Neural progenitor cell (in vitro differentiated cells): ENCODE data around the gene FRRS1L. TPM values are rescaled to one million over a fixed set of nuclear protein-coding genes. Genes with fewer than 3 reads are reported as not detected.

Experiments used
- DNase-seq: peaks from one replicate; pipeline ENCODE4 v3.0.0-alpha.2; 2016; ENCODE audit warnings: low spot score
- H2AFZ ChIP-seq: fragments of 200-600 bp; sonication (generic); replicated peaks from 2 replicates; pipeline ENCODE4 v1.6.1; 2016; ENCODE audit warnings: antibody characterized with exemption
- H3F3A ChIP-seq: fragments of 200-600 bp; sonication (generic); 2 replicates; pipeline ENCODE4 v1.6.1; 2016; ENCODE audit warnings: antibody characterized with exemption, low read depth
- H3K27ac ChIP-seq: fragments of 200-600 bp; sonication (generic); 2 replicates; pipeline ENCODE4 v1.5.1; 2016; ENCODE audit warnings: mild to moderate bottlenecking
- H3K27me3 ChIP-seq: fragments of 200-600 bp; sonication (generic); 2 replicates; pipeline ENCODE4 v1.6.1; 2016; ENCODE audit warnings: mild to moderate bottlenecking, moderate library complexity
- H3K36me3 ChIP-seq: fragments of 200-600 bp; sonication (generic); 2 replicates; pipeline ENCODE4 v1.5.1; 2016
- H3K4me1 ChIP-seq: fragments of 200-600 bp; sonication (generic); 2 replicates; pipeline ENCODE4 v1.6.1; 2016; ENCODE audit warnings: mixed run types
- H3K4me2 ChIP-seq: fragments of 200-600 bp; sonication (generic); 2 replicates; pipeline ENCODE4 v1.6.1; 2016
- H3K4me3 ChIP-seq: fragments of 200-600 bp; sonication (generic); 2 replicates; pipeline ENCODE4 v1.5.1; 2016
- H3K79me2 ChIP-seq: fragments of 200-600 bp; sonication (generic); 2 replicates; pipeline ENCODE4 v1.6.1; 2016; ENCODE audit warnings: low read depth
- H3K9ac ChIP-seq: fragments of 200-600 bp; sonication (generic); 2 replicates; pipeline ENCODE4 v1.6.1; 2016
- H3K9me3 ChIP-seq: fragments of 200-600 bp; sonication (generic); 2 replicates; pipeline ENCODE4 v1.5.1; 2016; ENCODE audit warnings: low read depth
- H4K20me1 ChIP-seq: fragments of 200-600 bp; sonication (generic); 2 replicates; pipeline ENCODE4 v1.6.1; 2016; ENCODE audit warnings: low read depth
- H3K27ac Mint-ChIP-seq: 3 replicates; pipeline ENCODE4 v1.8.0; 2021; ENCODE audit warnings: mixed read lengths
- H3K27me3 Mint-ChIP-seq: 2 replicates; pipeline ENCODE4 v1.8.0; 2022; ENCODE audit warnings: low read depth, mild to moderate bottlenecking, inconsistent platforms, moderate library complexity, mixed read lengths; ENCODE audit not compliant: insufficient read depth
- H3K36me3 Mint-ChIP-seq: 3 replicates; pipeline ENCODE4 v1.8.0; 2021; ENCODE audit warnings: mixed read lengths
- H3K4me1 Mint-ChIP-seq: 3 replicates; pipeline ENCODE4 v1.8.0; 2021; ENCODE audit warnings: mixed read lengths
- H3K4me3 Mint-ChIP-seq: 3 replicates; pipeline ENCODE4 v1.8.0; 2021; ENCODE audit warnings: mild to moderate bottlenecking, moderate library complexity, mixed read lengths
- H3K9me3 Mint-ChIP-seq: 3 replicates; pipeline ENCODE4 v1.8.0; 2020; ENCODE audit warnings: mixed read lengths
- CTCF ChIP-seq: fragments of 200-600 bp; sonication (generic); IDR thresholded peaks from 2 replicates; pipeline ENCODE4 v1.5.1; 2017; ENCODE audit warnings: antibody characterized with exemption, mild to moderate bottlenecking
- EZH2 ChIP-seq: fragments of 200-600 bp; sonication (generic); IDR thresholded peaks from 2 replicates; pipeline ENCODE4 v1.6.1; 2017; ENCODE audit warnings: antibody characterized with exemption, mild to moderate bottlenecking, moderate library complexity
- EZH2phosphoT487 ChIP-seq: fragments of 200-600 bp; sonication (generic); IDR thresholded peaks from 2 replicates; pipeline ENCODE4 v1.6.1; 2017; ENCODE audit warnings: antibody characterized with exemption
- total RNA-seq: library from RNA; depleted of rRNA; stranded (reverse); fragments of >200 nt; gene quantifications from 2 replicates; pipeline ENCODE4 v1.2.3, GENCODE V29; 2015; ENCODE audit warnings: low replicate concordance

Gene FRRS1L
- total RNA-seq, 1 donor from 2014 or later, result 13.3 TPM

GRCh38 chr9:109122726-109123621 is 44.1 kb downstream of the FRRS1L start:
- Histone ChIP-seq H3F3A (peaks cover 5% of the 10 kb centered on the region), H2AFZ (no peak overlapping the region), H3K79me2 (peaks cover 18% of the 10 kb centered on the region), H3K27ac (no peak overlapping the region), H4K20me1 (peaks cover 15% of the 10 kb centered on the region), H3K9me3 (no peaks in the 10 kb centered on the region), H3K4me2 (no peak overlapping the region), H3K27me3 (no peaks in the 10 kb centered on the region), H3K36me3 (no peaks in the 10 kb centered on the region), H3K9ac (no peak overlapping the region), H3K4me3 (no peak overlapping the region), H3K4me1 (peaks cover 18% of the 10 kb centered on the region)
- no peak overlapping the region for H3K27ac Mint-ChIP-seq
- H3K9me3 Mint-ChIP-seq, result no peaks in the 10 kb centered on the region
- H3K36me3 Mint-ChIP-seq, result no peaks in the 10 kb centered on the region
- no peaks in the 10 kb centered on the region for H3K27me3 Mint-ChIP-seq
- DNase-seq, result no peak
- no peak for TF ChIP-seq CTCF
- TF ChIP-seq EZH2phosphoT487, result no peak
- no peak for TF ChIP-seq EZH2
- peaks cover 20% of the 10 kb centered on the region for H3K4me1 Mint-ChIP-seq
- no peak overlapping the region for H3K4me3 Mint-ChIP-seq

GRCh38 chr9:109121232-109121796 is 45.7 kb downstream of the FRRS1L start:
- Histone ChIP-seq H3K4me1 (peaks cover 22% of the 10 kb centered on the region), H4K20me1 (peaks cover 29% of the 10 kb centered on the region), H3K27ac (no peak overlapping the region), H3K27me3 (no peaks in the 10 kb centered on the region), H3K4me3 (no peak overlapping the region), H3F3A (peaks cover 5% of the 10 kb centered on the region), H3K9me3 (no peaks in the 10 kb centered on the region), H2AFZ (peak overlapping the region; percentile 78), H3K4me2 (peak overlapping the region; percentile 62), H3K36me3 (no peaks in the 10 kb centered on the region), H3K9ac (no peak overlapping the region), H3K79me2 (peaks cover 35% of the 10 kb centered on the region)
- Mint-ChIP-seq H3K36me3 (peaks cover 2% of the 10 kb centered on the region), H3K27me3 (no peaks in the 10 kb centered on the region), H3K4me1 (peaks cover 27% of the 10 kb centered on the region), H3K27ac (no peak overlapping the region), H3K9me3 (no peaks in the 10 kb centered on the region), H3K4me3 (no peak overlapping the region)
- peak; percentile 41 for DNase-seq
- TF ChIP-seq EZH2 (no peak), EZH2phosphoT487 (no peak), CTCF (no peak)

GRCh38 chr9:109120204-109120789 is 46.8 kb downstream of the FRRS1L start:
- peaks cover 22% of the 10 kb centered on the region for H3K4me1 ChIP-seq
- DNase-seq, result no peak
- H3K9ac ChIP-seq, result no peak overlapping the region
- Mint-ChIP-seq H3K27me3 (no peaks in the 10 kb centered on the region), H3K27ac (peak overlapping the region; percentile 7), H3K4me3 (peak overlapping the region; percentile 99), H3K36me3 (peaks cover 2% of the 10 kb centered on the region), H3K4me1 (peaks cover 31% of the 10 kb centered on the region), H3K9me3 (no peaks in the 10 kb centered on the region)
- peaks cover 45% of the 10 kb centered on the region for H3K79me2 ChIP-seq
- H3F3A ChIP-seq, result peaks cover 5% of the 10 kb centered on the region
- H3K27me3 ChIP-seq, result no peaks in the 10 kb centered on the region
- peak overlapping the region; percentile 62 for H3K4me2 ChIP-seq
- H2AFZ ChIP-seq, result peak overlapping the region; percentile 78
- no peak for TF ChIP-seq CTCF
- TF ChIP-seq EZH2phosphoT487, result no peak
- TF ChIP-seq EZH2, result no peak
- peaks cover 38% of the 10 kb centered on the region for H4K20me1 ChIP-seq
- peak overlapping the region; percentile 87 for H3K4me3 ChIP-seq
- H3K36me3 ChIP-seq, result no peaks in the 10 kb centered on the region
- H3K27ac ChIP-seq, result no peak overlapping the region
- H3K9me3 ChIP-seq, result no peaks in the 10 kb centered on the region
